HG02840 (cell line): ENCODE results near the gene TNK2.

ENCODE experiments used
- ATAC-seq: cut with Tn5 transposase; IDR thresholded peaks from one replicate; pipeline ENCODE4 v1.9.1; 2021; ENCODE audit warnings: mild to moderate bottlenecking, moderate library complexity, moderate number of reproducible peaks; ENCODE audit not compliant: unreplicated experiment, low FRiP score

Gene TNK2

DNA sequence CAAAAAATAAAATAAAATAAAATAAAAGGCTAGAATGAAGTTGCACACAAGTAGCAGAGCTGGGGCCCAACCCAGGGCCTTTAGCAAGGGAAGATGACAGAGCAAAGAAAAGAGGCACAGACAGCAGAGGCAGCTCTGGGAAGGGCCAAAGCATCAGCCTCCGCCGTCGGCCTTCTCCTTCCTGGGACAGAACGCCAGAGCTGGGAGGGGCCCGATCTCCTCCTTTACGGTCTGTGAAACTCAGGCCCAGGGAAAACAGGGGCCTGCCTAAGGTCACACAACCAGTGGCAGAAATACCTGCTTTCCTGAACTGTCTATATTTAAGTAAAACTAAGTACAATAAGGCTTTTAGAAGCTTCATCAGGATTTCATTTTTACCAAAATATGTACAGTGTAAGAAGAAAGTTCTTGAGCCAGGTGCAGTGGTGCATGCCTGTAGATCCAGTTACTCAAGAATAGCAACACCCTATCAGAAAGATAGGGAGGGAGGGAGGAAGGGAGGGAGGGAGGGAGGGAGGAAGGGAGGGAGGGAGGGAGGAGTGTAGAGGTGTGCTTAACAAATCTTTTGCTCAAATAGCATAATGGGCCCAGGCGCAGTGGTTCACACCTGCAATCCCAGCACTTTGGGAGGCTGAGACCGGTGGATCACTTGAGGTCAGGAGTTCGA lies 53.6 kb downstream of the TNK2 start:
- no peak for ATAC-seq

DNA sequence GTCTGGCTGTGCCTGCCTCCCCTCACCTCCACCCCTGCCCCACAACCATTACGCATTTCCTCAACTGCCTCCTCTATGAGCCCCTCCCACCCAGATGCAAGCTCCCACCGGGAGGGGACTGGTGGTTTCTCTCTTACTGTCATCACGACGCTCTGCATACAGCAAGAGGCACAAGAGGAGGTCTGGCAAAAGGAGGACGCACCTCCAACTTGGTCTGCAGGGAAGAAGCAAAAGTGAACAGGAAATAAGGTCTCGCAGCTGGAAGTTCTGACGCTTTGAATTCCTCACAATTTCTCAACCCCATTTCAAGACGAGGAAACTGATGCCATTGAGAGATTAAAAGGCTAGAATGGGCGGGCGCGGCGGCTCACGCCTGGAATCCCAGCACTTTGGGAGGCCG lies 54.4 kb downstream of the TNK2 start:
- no peak for ATAC-seq

DNA sequence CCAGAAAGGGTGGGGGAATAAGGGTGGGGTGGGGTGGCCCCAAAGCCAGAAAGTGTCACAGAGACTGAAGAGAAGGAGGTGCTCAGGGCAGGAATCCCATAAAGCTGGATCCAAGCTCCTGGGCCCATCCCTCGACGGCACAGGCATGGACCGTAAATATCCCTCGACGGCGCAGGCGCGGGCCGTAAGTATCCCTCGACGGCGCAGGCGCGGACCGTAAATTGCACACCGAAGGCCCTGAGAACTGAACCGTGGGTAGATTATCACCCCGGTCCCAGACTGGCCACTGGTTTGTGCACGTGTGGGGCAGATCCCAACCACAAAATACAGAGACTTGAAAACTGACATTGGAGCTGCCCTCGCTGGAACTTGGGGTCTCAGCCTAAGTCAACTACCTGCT lies 55.3 kb downstream of the TNK2 start:
- ATAC-seq = no peak

DNA sequence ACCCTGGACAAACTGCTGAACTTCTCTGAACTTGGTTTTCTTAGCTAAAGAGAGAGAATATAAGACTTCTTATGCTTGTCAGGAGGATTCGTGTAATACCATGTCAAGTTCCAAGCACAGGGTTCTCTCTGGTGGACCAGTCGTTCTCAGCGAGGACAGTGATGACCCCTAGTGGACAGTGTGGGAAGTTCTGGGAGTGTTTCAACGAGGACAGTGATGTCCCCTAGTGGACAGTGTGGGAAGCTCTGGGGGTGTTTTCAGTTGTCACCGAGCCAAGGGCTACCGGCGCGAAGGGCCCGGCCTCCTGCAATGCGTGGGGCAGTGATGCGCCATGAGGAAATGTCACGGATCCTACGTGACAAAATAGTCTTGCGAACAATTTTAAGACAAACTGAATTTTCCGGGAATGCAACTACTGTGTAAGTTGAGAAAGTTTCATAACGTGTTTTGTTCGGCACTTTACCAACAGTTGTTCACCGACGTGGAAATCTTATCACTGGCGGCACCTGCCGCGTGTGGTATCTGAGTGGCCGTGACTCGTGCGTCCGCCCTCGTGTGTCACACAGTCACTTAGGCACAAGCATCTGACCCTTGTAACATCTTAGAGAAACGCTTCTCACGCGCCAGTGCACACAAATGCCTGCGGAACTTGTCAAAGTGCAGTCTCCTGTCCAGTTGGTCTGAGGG lies 57.4 kb downstream of the TNK2 start:
- ATAC-seq = peak; percentile 87

DNA sequence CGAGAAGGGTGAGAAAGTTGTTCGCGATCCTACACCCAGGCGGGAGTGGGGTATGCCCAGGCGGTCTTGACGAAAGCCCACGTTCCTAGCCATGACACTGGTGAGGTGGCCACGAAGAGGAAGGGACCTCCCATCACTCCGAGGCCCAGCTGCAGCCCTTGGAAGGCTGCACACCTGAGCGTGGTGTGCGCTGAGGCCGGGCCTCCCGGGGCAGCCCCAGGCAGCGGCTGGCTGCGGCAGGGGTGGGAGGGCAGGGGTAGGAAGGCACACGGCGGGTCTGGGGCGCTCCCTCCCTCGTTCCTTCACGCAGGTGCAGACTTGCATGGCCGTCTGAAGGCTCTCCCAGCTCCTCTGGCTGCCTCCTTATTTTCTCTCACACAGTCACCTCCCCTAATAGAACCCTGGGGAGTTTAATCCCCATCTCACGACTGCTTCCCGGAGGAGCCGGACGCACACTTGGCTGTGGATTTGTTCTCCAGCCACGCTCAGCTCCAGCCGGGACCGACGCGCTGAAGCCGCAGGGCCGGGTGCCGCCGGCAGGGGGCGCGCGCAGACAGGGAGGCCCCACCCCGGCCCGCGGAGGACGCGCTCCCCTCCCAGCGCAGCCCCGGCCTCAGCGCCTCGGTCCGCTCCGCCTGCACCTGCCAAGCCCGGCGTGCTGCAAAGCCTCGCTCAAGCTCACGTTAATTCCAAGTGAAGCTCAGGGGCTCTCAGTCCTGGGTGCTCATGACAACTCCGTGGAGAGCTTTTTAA lies 58.9 kb downstream of the TNK2 start:
- no peak for ATAC-seq

DNA sequence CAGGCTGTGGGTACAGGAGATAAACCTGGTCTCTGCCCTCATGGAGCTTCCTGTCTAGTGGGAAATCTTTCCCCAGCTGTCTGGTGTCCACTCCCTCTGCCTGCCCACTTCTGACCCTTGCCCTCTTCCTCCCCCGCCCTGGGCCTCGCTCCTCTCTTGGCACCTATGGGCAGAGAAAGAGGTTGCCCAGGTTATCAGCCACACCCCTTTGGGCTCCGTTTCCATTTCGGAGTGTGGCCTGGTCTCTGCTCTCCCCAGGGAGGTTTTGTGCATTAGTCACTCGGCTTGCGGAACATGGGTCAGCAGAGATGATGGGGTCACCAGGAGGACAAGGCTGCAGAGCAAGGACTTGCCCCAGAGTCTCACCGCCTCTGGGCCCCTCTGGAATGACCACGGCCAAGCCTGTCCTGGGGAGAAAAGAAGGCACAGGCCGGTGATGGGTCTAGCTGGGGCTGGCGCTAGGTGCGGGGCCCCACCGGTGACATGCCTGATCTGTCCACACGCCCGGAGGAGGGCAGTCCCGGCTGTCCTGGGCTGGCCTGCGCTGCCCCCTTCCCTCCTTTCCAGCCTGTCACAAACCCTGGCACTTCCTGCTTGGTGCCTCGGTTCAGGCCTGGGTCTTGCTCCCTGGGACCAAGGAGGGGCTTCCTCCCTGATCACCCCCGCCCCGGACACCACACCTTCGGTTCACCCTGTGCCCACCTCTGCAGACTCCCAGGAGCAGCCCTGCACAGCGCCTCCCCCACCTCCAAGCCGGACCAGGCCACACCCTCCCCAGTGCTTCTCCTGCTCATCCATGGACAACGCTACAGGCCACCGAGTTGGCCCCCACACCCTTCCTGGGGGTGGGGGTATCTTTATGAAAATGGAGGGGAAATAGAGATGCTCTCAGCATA lies 61.0 kb downstream of the TNK2 start:
- no peak for ATAC-seq

DNA sequence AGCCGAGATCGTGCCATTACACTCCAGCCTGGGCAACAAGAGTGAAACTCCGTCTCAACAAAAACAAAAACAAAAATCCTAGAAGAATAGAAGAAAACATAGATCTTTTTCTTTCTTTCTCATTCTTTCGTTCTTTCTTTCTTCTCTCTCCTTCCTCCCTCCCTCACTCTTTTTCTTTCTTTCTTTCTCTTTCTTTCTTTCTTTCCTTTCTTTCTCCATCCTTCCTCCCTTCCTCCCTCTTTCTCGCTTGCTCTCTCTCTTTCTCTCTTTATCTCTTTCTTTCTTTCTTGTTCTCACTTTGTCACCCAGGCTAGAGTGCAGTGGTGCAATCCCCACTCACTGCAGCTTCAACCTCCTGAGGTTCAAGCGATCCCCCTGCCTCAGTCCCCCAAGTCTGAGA lies 62.9 kb downstream of the TNK2 start:
- ATAC-seq = no peak

DNA sequence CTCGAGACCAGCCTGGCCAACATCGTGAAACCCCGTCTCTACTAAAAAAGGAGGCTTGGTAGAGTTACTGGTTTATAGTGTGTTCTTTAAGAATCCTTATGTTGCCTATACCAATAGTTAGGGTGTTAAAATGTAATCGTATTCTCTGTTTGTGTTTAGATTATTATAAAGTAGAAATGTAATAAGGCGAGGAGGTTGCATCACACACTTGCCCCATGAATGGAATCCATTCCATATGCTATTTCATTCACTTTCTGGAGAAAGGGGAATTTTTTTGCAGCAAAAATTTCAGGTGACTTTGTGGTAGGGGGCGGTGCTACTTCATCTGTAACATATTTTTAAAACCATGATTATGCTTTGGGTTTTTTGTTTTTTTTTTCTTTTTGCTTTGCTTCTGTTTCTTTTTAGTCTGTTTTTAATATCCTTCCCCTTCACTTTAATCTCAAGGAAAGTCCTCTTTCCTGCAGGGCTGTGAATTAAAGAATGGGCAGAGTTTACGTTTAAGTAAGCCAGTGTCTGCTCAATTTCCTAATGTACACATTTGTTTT lies 63.6 kb downstream of the TNK2 start:
- ATAC-seq = no peak

DNA sequence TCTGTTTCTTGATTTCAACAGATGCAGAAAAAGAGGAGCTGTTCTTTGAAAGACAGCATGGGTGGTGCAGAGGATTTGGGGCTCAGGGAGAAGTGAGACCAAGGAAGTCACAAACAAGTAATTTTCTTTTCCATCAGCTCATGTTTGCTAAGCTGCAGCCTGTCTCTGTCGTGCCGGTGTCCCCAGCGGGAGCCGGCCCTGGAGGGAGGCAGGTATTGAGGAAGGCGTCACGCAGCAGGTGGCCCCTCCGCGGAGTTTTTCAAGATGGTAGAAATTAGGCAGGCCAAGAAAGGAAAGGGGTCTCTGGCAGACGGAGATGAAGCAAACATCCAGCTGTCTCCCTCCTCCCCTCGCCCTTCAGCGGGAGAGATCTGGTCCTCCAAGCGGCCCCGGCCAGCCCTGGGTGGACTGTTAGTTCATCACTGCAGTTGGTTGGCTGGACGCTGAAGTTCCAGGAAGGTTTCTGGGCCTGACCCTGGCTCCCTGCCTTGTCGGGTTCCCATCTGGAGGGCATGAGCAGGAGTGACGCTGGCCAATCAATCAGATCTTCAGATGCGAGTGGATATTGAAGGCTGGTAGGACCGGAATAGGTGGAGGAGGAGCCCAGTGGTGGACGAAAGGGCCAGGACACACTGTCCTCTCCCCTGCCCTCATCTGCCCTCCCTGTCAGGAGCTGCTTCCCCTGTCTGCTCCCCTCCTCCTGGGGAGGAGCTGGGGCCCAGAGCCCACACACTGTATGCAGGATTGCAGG lies 68.9 kb downstream of the TNK2 start:
- no peak for ATAC-seq

DNA sequence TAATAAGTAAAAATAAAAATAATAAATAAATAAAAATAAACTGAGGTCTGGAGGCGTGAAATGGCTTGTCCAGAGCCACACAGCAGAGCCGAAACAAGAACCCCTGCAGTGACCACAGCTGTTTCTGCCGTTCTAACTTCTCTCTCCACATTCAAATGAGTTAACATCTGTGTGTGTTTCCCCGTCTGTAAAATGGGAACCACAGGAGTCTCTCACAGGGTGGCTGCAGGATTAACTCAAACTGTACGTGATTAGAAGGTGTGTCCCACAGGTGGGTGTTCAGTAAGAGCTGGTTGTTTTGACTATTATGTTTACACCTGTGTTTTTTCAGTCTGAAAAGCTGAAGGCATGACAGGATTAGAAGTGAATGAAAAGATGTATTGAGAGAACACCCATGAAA lies 69.6 kb downstream of the TNK2 start:
- no peak for ATAC-seq

DNA sequence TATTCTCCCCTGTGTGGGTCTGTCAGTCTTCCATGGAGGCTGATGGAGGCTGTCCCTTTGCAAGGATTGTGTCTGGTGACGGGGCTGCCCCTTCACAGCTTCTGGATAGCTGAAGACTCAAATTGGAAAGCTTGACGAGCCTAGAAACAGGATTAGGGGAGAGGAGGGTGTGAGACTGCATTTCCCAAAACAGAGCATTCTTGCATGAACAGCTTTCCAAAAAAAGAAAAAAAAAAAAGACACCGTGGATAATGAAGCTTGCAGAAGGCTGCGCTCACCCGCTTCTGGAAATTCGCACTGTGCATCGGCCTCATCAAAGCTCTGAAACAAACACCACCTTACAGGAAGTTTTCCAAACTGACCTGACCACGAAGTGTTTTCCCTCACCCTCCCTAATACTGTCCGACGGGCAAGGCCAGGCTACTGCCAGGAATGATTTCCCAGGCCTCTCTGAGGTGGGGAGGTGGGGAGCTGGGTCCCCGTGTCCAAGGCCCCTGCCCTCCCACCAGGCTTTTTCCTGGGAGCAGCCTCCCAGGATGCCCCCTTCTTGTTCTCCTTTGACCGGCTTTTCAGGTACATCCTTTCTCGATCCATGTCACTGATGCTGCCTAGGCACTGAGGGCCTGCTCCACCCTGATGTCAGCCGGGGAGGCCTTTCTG lies 71.7 kb downstream of the TNK2 start:
- no peak for ATAC-seq

DNA sequence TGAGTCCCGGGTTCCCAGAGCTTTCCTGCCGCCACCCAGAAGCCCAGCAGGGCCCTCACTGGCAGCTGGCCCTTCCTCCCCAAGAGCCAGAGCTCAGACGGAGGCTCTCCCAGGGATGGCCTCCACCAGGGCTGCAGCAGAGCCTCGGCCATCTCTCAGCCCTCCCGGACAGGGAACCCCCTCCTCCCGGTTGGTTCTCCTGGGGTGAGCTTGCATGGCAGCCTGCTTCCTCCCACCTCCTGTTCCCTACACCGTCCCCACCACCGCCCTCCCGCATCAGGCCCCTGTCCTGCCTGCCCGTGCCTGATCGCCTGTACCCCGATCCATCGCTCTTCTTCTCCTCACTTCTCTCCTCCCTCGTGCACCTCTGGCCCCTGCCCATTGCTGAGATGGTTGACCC lies 72.6 kb downstream of the TNK2 start:
- ATAC-seq = no peak

DNA sequence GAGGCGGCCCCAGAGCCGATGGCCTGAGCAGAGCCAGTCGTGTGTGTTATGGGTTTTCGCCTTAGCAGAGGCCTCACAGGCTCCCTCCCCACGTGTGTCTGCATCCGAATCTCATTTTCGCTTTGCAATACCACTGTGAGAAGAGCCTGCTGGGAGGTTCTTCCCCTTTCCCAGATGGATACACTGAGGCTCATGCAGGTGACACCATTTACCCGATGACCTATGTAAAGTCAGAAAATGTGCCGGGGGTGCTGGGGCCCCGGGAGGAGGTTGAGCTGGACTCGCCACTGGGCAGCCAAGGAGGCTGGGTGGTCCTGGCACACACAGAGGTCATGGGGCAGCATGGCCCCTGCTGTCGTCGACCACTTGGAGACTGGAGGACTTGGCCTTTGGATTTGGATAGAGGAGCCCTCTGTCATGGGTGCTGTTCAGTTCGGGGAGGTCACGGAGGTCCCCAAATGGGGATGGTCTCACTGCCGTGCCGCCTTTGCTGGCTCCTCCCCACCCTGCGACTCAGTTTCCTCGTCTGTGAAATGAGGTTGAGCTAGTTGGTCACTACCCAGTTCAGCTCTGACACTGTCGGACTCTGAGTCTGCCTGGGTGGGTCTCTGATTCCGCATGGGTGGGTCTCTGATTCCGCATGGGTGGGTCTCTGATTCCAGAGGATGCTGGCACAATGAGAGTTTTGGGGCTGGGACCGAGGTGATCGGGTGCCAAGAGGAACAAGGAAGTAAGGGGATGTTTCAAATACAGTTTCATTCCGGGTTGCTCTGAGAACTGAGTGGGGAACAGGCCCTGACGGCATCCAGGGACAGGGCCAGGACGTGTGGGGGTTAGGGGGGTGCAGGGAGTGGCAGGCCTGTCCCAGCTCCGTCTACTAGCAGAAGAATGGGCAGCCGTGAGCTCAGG lies 73.4 kb downstream of the TNK2 start:
- ATAC-seq = no peak

DNA sequence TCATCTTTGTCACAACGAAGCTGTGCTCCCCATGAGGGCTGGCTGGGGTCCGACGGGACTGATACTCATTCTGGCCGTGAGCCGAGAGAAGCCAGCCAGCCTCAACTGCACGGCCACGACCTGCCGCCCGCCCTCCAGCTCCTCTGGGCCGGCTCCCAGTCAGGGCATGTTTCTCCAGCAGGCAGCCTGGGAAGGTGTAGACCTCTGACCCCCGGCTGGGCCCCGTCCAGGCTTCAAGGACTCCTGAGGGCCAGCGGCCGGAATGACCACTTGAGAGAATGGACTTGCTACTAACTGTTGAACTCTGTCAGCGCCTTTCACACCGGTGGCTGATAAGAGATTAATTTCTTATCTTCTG lies 78.5 kb downstream of the TNK2 start:
- no peak for ATAC-seq

DNA sequence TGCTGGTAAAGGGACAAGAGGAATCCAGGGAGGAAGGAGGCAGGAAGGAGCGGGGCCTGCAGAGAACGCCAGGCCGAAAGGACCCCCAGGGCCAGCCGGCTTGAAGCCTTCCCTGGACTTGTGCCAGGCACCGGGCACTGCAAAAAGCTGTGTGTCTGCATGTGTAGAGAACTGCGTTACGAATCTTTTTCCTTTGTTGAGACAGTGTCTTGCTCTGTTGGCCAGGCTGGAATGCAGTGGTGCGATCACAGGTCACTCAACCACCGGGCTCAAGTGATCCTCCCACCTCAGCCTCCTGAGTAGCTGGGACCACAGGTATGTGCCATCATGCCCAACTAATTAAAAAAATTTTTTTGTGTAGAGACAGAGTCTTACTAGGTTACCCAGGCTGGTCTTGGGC lies 79.6 kb downstream of the TNK2 start:
- ATAC-seq = no peak

DNA sequence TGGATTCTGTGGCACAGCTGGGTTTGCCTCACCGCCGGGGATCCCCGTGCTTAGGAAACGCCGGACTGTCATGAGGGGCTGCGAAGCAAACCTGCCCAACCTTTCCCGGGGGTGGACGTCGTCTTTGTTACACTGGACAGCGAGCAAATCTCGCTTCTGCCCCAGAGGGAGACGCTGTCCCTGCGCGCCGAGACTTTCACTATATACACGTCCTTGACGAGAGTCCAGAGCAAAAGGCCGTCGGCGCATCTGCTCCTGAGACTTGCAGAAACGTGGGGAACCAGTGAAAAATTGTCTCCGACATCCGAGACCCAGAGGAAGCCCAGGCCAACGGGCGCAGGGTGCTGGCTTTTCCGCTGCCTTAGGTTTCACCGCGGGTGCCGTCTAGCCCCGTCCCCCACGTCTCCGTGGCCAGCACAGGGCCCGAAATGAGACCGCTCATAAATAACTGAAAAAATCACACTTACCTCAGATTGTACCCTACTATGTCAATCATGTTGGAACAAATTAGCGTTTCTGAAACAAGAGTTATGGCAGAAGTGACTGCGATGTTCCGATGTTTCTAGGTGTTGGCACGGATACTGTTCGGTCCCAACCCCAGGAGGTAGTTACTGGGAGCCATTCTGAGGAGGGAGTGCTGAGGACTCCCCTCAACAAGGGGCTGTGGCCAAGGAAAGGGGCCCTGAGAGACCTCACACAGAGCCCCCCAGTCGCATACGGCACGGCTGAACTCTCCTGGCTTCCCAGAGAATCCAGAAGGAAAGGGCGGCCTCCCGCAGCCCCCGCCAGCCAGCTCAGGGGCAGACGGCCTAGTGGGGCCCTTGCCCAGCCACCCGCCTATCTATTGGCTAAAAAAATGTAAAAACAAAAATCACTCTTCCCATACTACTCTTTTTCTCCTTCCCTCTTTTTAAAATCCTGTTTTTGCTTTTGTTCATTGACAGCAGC lies 82.2 kb downstream of the TNK2 start:
- no peak for ATAC-seq

DNA sequence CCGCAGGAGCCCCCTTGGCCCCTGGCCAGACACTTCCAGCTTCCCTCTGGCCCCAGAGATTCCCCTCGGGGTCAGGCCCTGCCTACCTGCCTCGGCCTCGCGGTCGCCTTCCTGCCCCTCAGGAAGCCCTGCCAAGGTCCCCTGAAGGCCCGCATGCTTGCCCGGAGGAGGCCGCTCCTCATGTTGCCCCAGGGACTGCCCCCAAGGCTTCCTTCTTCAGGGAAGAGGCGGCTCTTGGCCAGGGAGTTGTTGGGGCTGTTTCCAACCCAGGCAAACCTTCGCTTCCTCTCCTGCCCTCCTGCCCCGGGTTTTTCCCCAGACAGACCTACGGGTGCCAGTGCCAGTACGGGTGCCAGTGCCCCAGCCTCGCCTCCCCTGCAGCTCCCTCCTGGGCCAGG lies 83.2 kb downstream of the TNK2 start:
- ATAC-seq = no peak
